ENCODE results near the gene PTPN4.
"Not testable (repeated sequence)": the region's sequence is repeated elsewhere in the genome, so short reads cannot be mapped to it uniquely, and the experiment has no call there.

The PTPN4 gene

DNA sequence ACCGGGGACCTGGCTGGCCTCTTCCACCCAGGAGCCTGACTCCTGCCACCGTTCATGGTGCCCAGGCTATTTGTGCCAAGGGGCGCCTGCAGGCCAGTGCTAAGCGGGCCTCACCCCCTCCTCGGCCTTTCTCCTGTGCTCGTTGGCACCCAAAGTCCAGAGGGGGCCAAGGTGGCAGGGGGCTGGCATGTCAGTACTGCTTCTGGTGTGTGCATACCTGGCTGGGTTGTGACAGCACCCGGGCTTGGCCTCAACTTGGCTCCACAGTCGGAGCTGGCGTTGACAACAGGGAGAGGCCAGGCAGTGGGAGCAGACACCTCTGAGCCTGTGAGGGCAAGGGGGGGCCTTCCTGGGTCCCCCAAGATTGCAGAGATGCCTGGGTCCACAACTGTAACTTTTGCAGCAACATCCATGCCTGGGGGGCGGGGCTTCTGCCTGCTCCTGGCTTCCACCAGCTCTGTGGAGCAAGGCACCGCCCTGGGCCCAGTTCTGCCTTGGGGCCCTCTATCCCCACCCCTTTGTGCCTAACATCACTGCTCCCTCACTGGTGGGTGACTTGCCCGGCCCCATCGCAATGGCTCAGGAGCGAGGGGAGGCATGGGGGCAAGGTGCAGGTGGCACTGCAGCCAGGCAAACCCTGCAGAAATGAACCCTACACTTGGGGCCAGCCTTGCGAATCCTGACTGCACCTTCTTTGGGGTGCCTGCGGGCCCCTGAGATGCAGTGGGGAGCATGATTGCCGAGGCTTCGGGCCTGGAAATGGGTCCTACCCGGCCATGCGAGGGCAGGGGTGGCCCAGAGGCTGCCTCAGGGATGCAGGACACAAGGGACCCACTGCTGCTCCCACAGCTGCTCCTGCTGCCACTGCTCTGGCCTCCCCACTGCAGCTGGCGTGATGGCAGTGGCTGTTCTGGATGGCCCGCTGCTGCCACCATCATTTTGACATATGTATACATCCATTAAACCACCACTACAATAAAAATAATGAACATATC lies 35.9 kb downstream of the PTPN4 start:
- Histone ChIP-seq H3K27me3 (replicated peaks in 2 of 5; ENCODE audit: control insufficient read depth in 4 of 5, insufficient read depth in 5 of 5, low read length in 4 of 5) (no peaks in the 10 kb centered on the region), H3K36me3 (ENCODE audit: control insufficient read depth in 4 of 4, insufficient read depth in 4 of 4, low read length in 3 of 4) (peaks cover 6 to 28% (median 14%) of the 10 kb centered on the region in 4 experiments), H3K9me3 (ENCODE audit: control extremely low read depth in 1 of 5, control insufficient read depth in 4 of 5, insufficient read depth in 2 of 5, low read depth in 1 of 5, low read length in 4 of 5) (peaks cover 5 to 37% (median 25%) of the 10 kb centered on the region in 5 experiments), H3K4me3 (ENCODE audit: control insufficient read depth in 1 of 7, extremely low read depth in 1 of 7, insufficient read depth in 4 of 7, low read depth in 2 of 7, low read length in 6 of 7) (no peak overlapping the region), H3K27ac (ENCODE audit: insufficient read depth in 1 of 2, low read depth in 1 of 2, low read length in 2 of 2, poor library complexity in 1 of 2, severe bottlenecking in 2 of 2) (no peak overlapping the region), H3K4me1 (ENCODE audit: control extremely low read depth in 1 of 4, control insufficient read depth in 4 of 4, insufficient read depth in 4 of 4, low read length in 3 of 4) (no peaks in the 10 kb centered on the region)
- no peak for DNase-seq
- ChIA-PET POLR2A (no interaction called here), CTCF (interaction anchor here (0.7 to 0.9 kb wide), 2 partner anchors 24 to 36 kb away, joined by 3 read pairs; no protein-coding TSS in a partner anchor)
- 98% methylated on average over 21 of the region's 22 CpGs for WGBS (ENCODE audit: insufficient coverage)

DNA sequence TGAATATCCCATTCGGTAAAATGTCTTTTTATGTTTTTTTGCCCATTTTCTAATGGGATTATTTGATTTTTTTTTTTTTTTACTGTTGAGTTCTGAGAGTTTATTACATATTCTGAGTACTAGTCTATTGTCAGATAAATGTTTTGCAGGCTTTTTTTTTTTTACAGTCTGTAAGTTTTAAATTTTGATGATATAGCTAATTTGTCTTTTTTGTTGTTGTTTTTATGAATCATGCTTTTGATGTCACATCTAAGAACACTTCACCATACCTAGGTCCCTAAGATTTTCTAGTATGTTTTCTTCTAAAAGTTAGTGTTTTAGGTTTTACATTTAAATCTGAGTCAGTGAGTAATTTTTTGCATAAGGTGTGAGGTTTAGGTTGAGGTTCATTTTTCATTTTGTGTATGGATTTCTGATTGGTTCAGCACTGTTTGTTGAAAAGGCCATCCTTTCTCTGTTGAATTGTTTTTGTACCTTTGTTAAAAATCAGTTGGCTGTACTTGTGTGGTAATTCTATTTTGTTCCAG lies 40.7 kb downstream of the PTPN4 start:
- Histone ChIP-seq H3K27me3 (replicated peaks in 2 of 5; ENCODE audit: control insufficient read depth in 4 of 5, insufficient read depth in 5 of 5, low read length in 4 of 5) (no peaks in the 10 kb centered on the region), H3K27ac (ENCODE audit: insufficient read depth in 1 of 2, low read depth in 1 of 2, low read length in 2 of 2, poor library complexity in 1 of 2, severe bottlenecking in 2 of 2) (no peak overlapping the region), H3K4me3 (ENCODE audit: control insufficient read depth in 1 of 7, extremely low read depth in 1 of 7, insufficient read depth in 4 of 7, low read depth in 2 of 7, low read length in 6 of 7) (no peak overlapping the region), H3K36me3 (ENCODE audit: control insufficient read depth in 4 of 4, insufficient read depth in 4 of 4, low read length in 3 of 4) (peaks cover 0 to 4% (median 0%) of the 10 kb centered on the region in 4 experiments), H3K4me1 (ENCODE audit: control extremely low read depth in 1 of 4, control insufficient read depth in 4 of 4, insufficient read depth in 4 of 4, low read length in 3 of 4) (no peaks in the 10 kb centered on the region), H3K9me3 (ENCODE audit: control extremely low read depth in 1 of 5, control insufficient read depth in 4 of 5, insufficient read depth in 2 of 5, low read depth in 1 of 5, low read length in 4 of 5) (peaks cover 0 to 9% (median 0%) of the 10 kb centered on the region in 5 experiments)
- DNase-seq = no peak
- WGBS (ENCODE audit: insufficient coverage) = 100% methylated on average over 1 of the region's 1 CpG
- CTCF ChIA-PET = no interaction called here
- POLR2A ChIA-PET = no interaction called here

DNA sequence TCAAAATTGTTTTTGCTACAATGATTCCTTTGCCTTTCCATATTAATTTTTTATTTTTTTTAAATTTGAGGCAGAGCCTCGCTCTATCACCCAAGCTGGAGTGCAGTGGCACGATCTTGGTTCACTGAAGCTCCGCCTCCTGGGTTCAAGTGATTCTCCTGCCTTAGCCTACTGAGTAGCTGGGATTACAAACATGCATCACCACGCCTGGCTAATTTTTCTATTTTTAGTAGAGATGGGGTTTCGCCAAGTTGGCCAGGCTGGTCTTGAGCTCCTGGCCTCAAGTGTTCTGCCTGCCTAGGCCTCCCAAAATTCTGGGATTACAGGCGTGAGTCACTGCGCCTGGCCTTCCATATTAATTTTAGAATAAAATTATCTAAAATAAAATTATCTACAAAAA lies 41.3 kb downstream of the PTPN4 start:
- no peak overlapping the region for H3K27ac ChIP-seq (ENCODE audit: insufficient read depth in 1 of 2, low read depth in 1 of 2, low read length in 2 of 2, poor library complexity in 1 of 2, severe bottlenecking in 2 of 2)
- no peak overlapping the region for H3K4me3 ChIP-seq (ENCODE audit: control insufficient read depth in 1 of 7, extremely low read depth in 1 of 7, insufficient read depth in 4 of 7, low read depth in 2 of 7, low read length in 6 of 7)
- peaks cover 0 to 3% (median 0%) of the 10 kb centered on the region in 5 experiments for H3K9me3 ChIP-seq (ENCODE audit: control extremely low read depth in 1 of 5, control insufficient read depth in 4 of 5, insufficient read depth in 2 of 5, low read depth in 1 of 5, low read length in 4 of 5)
- peaks cover 0 to under 1% (median 0%) of the 10 kb centered on the region in 4 experiments for H3K36me3 ChIP-seq (ENCODE audit: control insufficient read depth in 4 of 4, insufficient read depth in 4 of 4, low read length in 3 of 4)
- WGBS (ENCODE audit: insufficient coverage) = 100% methylated on average over 4 of the region's 7 CpGs
- DNase-seq = no peak
- POLR2A ChIA-PET = no interaction called here
- CTCF ChIA-PET = no interaction called here
- no peaks in the 10 kb centered on the region for H3K4me1 ChIP-seq (ENCODE audit: control extremely low read depth in 1 of 4, control insufficient read depth in 4 of 4, insufficient read depth in 4 of 4, low read length in 3 of 4)
- no peaks in the 10 kb centered on the region for H3K27me3 ChIP-seq (replicated peaks in 2 of 5; ENCODE audit: control insufficient read depth in 4 of 5, insufficient read depth in 5 of 5, low read length in 4 of 5)

GRCh38 chr2:119801989-119802388 lies 42.3 kb downstream of the PTPN4 start:
- H3K27me3 ChIP-seq (replicated peaks in 2 of 5; ENCODE audit: control insufficient read depth in 4 of 5, insufficient read depth in 5 of 5, low read length in 4 of 5); CTCF ChIA-PET; H3K9me3 ChIP-seq (ENCODE audit: control extremely low read depth in 1 of 5, control insufficient read depth in 4 of 5, insufficient read depth in 2 of 5, low read depth in 1 of 5, low read length in 4 of 5); DNase-seq; H3K36me3 ChIP-seq (ENCODE audit: control insufficient read depth in 4 of 4, insufficient read depth in 4 of 4, low read length in 3 of 4); H3K27ac ChIP-seq (ENCODE audit: insufficient read depth in 1 of 2, low read depth in 1 of 2, low read length in 2 of 2, poor library complexity in 1 of 2, severe bottlenecking in 2 of 2); H3K4me3 ChIP-seq (ENCODE audit: control insufficient read depth in 1 of 7, extremely low read depth in 1 of 7, insufficient read depth in 4 of 7, low read depth in 2 of 7, low read length in 6 of 7); POLR2A ChIA-PET; H3K4me1 ChIP-seq (ENCODE audit: control extremely low read depth in 1 of 4, control insufficient read depth in 4 of 4, insufficient read depth in 4 of 4, low read length in 3 of 4): not testable (repeated sequence)
- 100% methylated on average over 1 of the region's 10 CpGs for WGBS (ENCODE audit: insufficient coverage)

GRCh38 chr2:119803101-119803500 lies 43.4 kb downstream of the PTPN4 start:
- Histone ChIP-seq H3K27ac (ENCODE audit: insufficient read depth in 1 of 2, low read depth in 1 of 2, low read length in 2 of 2, poor library complexity in 1 of 2, severe bottlenecking in 2 of 2) (no peak overlapping the region), H3K36me3 (ENCODE audit: control insufficient read depth in 4 of 4, insufficient read depth in 4 of 4, low read length in 3 of 4) (no peaks in the 10 kb centered on the region), H3K9me3 (ENCODE audit: control extremely low read depth in 1 of 5, control insufficient read depth in 4 of 5, insufficient read depth in 2 of 5, low read depth in 1 of 5, low read length in 4 of 5) (peaks cover 0 to 2% (median 0%) of the 10 kb centered on the region in 5 experiments), H3K27me3 (replicated peaks in 2 of 5; ENCODE audit: control insufficient read depth in 4 of 5, insufficient read depth in 5 of 5, low read length in 4 of 5) (no peaks in the 10 kb centered on the region), H3K4me1 (ENCODE audit: control extremely low read depth in 1 of 4, control insufficient read depth in 4 of 4, insufficient read depth in 4 of 4, low read length in 3 of 4) (no peaks in the 10 kb centered on the region), H3K4me3 (ENCODE audit: control insufficient read depth in 1 of 7, extremely low read depth in 1 of 7, insufficient read depth in 4 of 7, low read depth in 2 of 7, low read length in 6 of 7) (no peak overlapping the region)
- ChIA-PET CTCF (interaction anchor here (0.8 to 1.3 kb wide), 2 partner anchors 50 to 307 kb away, joined by 3 read pairs; no protein-coding TSS in a partner anchor), POLR2A (no interaction called here)
- no CpG with 5 or more reads among the region's 2 CpGs for WGBS (ENCODE audit: insufficient coverage)
- DNase-seq = no peak

- WGBS (ENCODE audit: insufficient coverage) = 94% methylated on average over 3 of the region's 6 CpGs
- H3K9me3 ChIP-seq (ENCODE audit: control extremely low read depth in 1 of 5, control insufficient read depth in 4 of 5, insufficient read depth in 2 of 5, low read depth in 1 of 5, low read length in 4 of 5); H3K36me3 ChIP-seq (ENCODE audit: control insufficient read depth in 4 of 4, insufficient read depth in 4 of 4, low read length in 3 of 4); H3K4me1 ChIP-seq (ENCODE audit: control extremely low read depth in 1 of 4, control insufficient read depth in 4 of 4, insufficient read depth in 4 of 4, low read length in 3 of 4); H3K4me3 ChIP-seq (ENCODE audit: control insufficient read depth in 1 of 7, extremely low read depth in 1 of 7, insufficient read depth in 4 of 7, low read depth in 2 of 7, low read length in 6 of 7); POLR2A ChIA-PET; H3K27me3 ChIP-seq (replicated peaks in 2 of 5; ENCODE audit: control insufficient read depth in 4 of 5, insufficient read depth in 5 of 5, low read length in 4 of 5); DNase-seq; H3K27ac ChIP-seq (ENCODE audit: insufficient read depth in 1 of 2, low read depth in 1 of 2, low read length in 2 of 2, poor library complexity in 1 of 2, severe bottlenecking in 2 of 2): not testable (repeated sequence)
- CTCF ChIA-PET = interaction anchor here (1.3 kb wide), 1 partner anchor 306 kb away, joined by 3 read pairs; no protein-coding TSS in a partner anchor
Observed at GRCh38 chr2:119804409-119804808, 44.7 kb downstream of the PTPN4 start.
